GM12878 (cell line): ENCODE results near the gene REN. TPM values are rescaled to one million over a fixed set of nuclear protein-coding genes. Genes with fewer than 3 reads are reported as not detected.

Experiments used
- ATAC-seq: fragments of 200-7000 bp; cut with Tn5 transposase; 3 replicates; pipeline ENCODE4 v1.9.1; 2020; ENCODE audit warnings: mild to moderate bottlenecking, moderate library complexity
- BruUV-seq: library from RNA; stranded (reverse); fragments of 400-500 nt; replicated peaks from 2 replicates; lab custom pipeline; 2021; lab: Mats Ljungman, UMichigan
- CTCF ChIA-PET: fragments of 300-600 bp; sonication (Branson Sonifier 250); formaldehyde crosslinking; extraction: SDS; loops from one replicate; lab custom pipeline; 2021; ENCODE audit warnings: inconsistent platforms; lab: Yijun Ruan, JAX
- POLR2A ChIA-PET: fragments of 350-600 bp; formaldehyde crosslinking; extraction: SDS; loops from one replicate; lab custom pipeline; 2021; ENCODE audit warnings: inconsistent platforms; lab: Charles Lee
- RAD21 ChIA-PET: fragments of 300-600 bp; sonication (Branson Sonifier 250); formaldehyde crosslinking; loops from one replicate; lab custom pipeline; 2023; ENCODE audit warnings: antibody characterized with exemption; ENCODE audit not compliant: unreplicated experiment; lab: Charles Lee
- SMC1A ChIA-PET: fragments of 300-600 bp; sonication (Branson Sonifier 250); formaldehyde crosslinking; loops from one replicate; lab custom pipeline; 2023; ENCODE audit not compliant: unreplicated experiment, uncharacterized antibody; lab: Charles Lee
- DNase-seq: peaks from one replicate; pipeline ENCODE4 v3.0.0-alpha.2; 2011; ENCODE audit warnings: low read depth, low spot score
- FAIRE-seq: peaks from 3 replicates; lab custom pipeline; 2011; peaks lifted over from hg19 to GRCh38; lab: Jason Lieb, UNC
- H2AFZ ChIP-seq: 2 replicates; pipeline ENCODE4 v1.6.0; 2011; ENCODE audit warnings: low read depth, low read length, control low read depth; ENCODE audit not compliant: control insufficient read depth
- H3K27ac ChIP-seq: 2 replicates; pipeline ENCODE4 v1.5.1; 2011; ENCODE audit warnings: control low read depth; ENCODE audit not compliant: control insufficient read depth, insufficient read depth
- H3K27me3 ChIP-seq, 2 experiments: replicated peaks in 1 of 2; 2 replicates each; pipeline versions ENCODE4 v1.6.0 to v1.6.1; 2011; ENCODE audit warnings: low read length in 1 of 2; ENCODE audit not compliant: control insufficient read depth in 2 of 2, insufficient read depth in 2 of 2
- H3K36me3 ChIP-seq, 2 experiments: 2 replicates each; pipeline ENCODE4 v1.5.1; 2011; ENCODE audit warnings: low read length in 1 of 2; ENCODE audit not compliant: control insufficient read depth in 2 of 2, insufficient read depth in 2 of 2
- H3K4me1 ChIP-seq: 2 replicates; pipeline ENCODE4 v1.6.1; 2011; ENCODE audit warnings: mild to moderate bottlenecking, low read length, moderate library complexity, mixed read lengths; ENCODE audit not compliant: control insufficient read depth, insufficient read depth
- H3K4me2 ChIP-seq: 2 replicates; pipeline ENCODE4 v1.6.0; 2011; ENCODE audit warnings: control low read depth; ENCODE audit not compliant: control insufficient read depth, insufficient read depth
- H3K4me3 ChIP-seq: fragments of 200-600 bp; sonication (generic); 2 replicates; pipeline ENCODE4 v1.5.1; 2016
- H3K79me2 ChIP-seq: 2 replicates; pipeline ENCODE4 v1.6.0; 2011; ENCODE audit warnings: low read length; ENCODE audit not compliant: control insufficient read depth, insufficient read depth
- H3K9ac ChIP-seq: 2 replicates; pipeline ENCODE4 v1.8.0; 2011; ENCODE audit warnings: low read length, control low read depth, mixed read lengths; ENCODE audit not compliant: control insufficient read depth, insufficient read depth
- H3K9me3 ChIP-seq: replicated peaks from 3 replicates; pipeline ENCODE4 v1.5.1; 2011; ENCODE audit warnings: mild to moderate bottlenecking, low read length; ENCODE audit not compliant: control insufficient read depth, insufficient read depth
- H4K20me1 ChIP-seq: 2 replicates; pipeline ENCODE4 v1.6.0; 2011; ENCODE audit not compliant: control insufficient read depth, insufficient read depth
- ATF7 ChIP-seq: fragments of 450-650 bp; IDR thresholded peaks from 2 replicates; pipeline ENCODE4 v1.6.1; 2016; ENCODE audit warnings: low read depth, mild to moderate bottlenecking
- MEF2A ChIP-seq: IDR thresholded peaks from 2 replicates; pipeline ENCODE4 v1.6.1; 2011; ENCODE audit warnings: low read depth, mild to moderate bottlenecking, low read length, moderate library complexity; ENCODE audit not compliant: insufficient read depth
- MEF2B ChIP-seq: fragments of 450-650 bp; IDR thresholded peaks from 2 replicates; pipeline ENCODE4 v1.6.1; 2018; ENCODE audit warnings: mild to moderate bottlenecking, moderate library complexity; ENCODE audit not compliant: partially characterized antibody, poor library complexity, severe bottlenecking
- NR2C2 ChIP-seq: IDR thresholded peaks from 2 replicates; pipeline ENCODE4 v1.6.1; 2011; ENCODE audit warnings: borderline replicate concordance, low read depth; ENCODE audit not compliant: control insufficient read depth, insufficient read length
- NR2F1 ChIP-seq: fragments of 450-650 bp; conservative IDR thresholded peaks from 2 replicates; pipeline ENCODE4 v1.6.1; 2017; ENCODE audit warnings: mild to moderate bottlenecking
- NRF1 ChIP-seq: conservative IDR thresholded peaks from 2 replicates; pipeline ENCODE4 v1.6.1; 2011; ENCODE audit warnings: mild to moderate bottlenecking, low read depth, low read length, improper control_type of control experiment
- PML ChIP-seq: IDR thresholded peaks from 2 replicates; pipeline ENCODE4 v1.6.1; 2012; ENCODE audit warnings: low read length, inconsistent platforms
- SMAD1 ChIP-seq: fragments of 450-650 bp; IDR thresholded peaks from 2 replicates; pipeline ENCODE4 v1.6.1; 2018; ENCODE audit warnings: mild to moderate bottlenecking, low read depth; ENCODE audit not compliant: partially characterized antibody
- TCF12 ChIP-seq: IDR thresholded peaks from 2 replicates; pipeline ENCODE4 v1.6.1; 2011; ENCODE audit warnings: low read depth, mild to moderate bottlenecking, low read length
- TCF3 ChIP-seq: IDR thresholded peaks from 2 replicates; pipeline ENCODE4 v1.6.1; 2012; ENCODE audit warnings: low read depth, mild to moderate bottlenecking, low read length, borderline replicate concordance; ENCODE audit not compliant: insufficient read depth
- ZNF592 ChIP-seq: fragments of 450-650 bp; IDR thresholded peaks from 2 replicates; pipeline ENCODE4 v1.6.1; 2017; ENCODE audit warnings: mild to moderate bottlenecking, moderate library complexity
- WGBS: methylation state at CpG from one replicate; pipeline ENCODE4 v1.1.6; 2016; ENCODE audit warnings: low lambda C conversion rate; ENCODE audit not compliant: insufficient replicate concordance, insufficient coverage; ENCODE audit errors: missing lambda C conversion rate; 5-methylcytosine and 5-hydroxymethylcytosine counted together
- in situ Hi-C: fragments of 300-500 bp; cut with MboI; formaldehyde crosslinking; loops from 9 replicates; pipeline ENCODE4 v1.14.3; 2018; ENCODE audit warnings: mixed read lengths
- intact Hi-C: fragments of 100-400 bp; cut with micrococcal nuclease; formaldehyde crosslinking; loops from one replicate; pipeline ENCODE4 v1.14.2; 2022; ENCODE audit not compliant: unreplicated experiment
- polyA plus RNA-seq, 11 experiments: library from polyadenylated mRNA; depleted of rRNA in 4 of 11; unstranded in 6 of 11; stranded (reverse) in 5 of 11; fragments of >200 nt; fragmentation: Nextera tagmentation in 4 of 11; fragmentation: Illumina TruSeq in 1 of 11; extraction: Ambion mirVana in 4 of 11; extraction: Trizol in 1 of 11; gene quantifications; 1 replicate in 1 of 11; 2 replicates in 10 of 11; pipeline versions ENCODE4 v1.2.1 to v1.2.3, GENCODE V29; 2011 to 2016; ENCODE audit warnings: inconsistent platforms in 2 of 11, missing spikeins in 2 of 11, low read depth in 1 of 11
- total RNA-seq, 4 experiments: library from RNA; depleted of rRNA in 3 of 4; stranded (reverse); fragments of >200 nt in 3 of 4; fragmentation: Illumina TruSeq in 1 of 4; extraction: Trizol in 1 of 4; gene quantifications; 2 replicates each; pipeline versions ENCODE4 v1.2.1 to v1.2.3, GENCODE V29; 2013 to 2021

The REN gene
- total and polyA plus RNA-seq, 10 of the 15 experiments (the other 5 are each of a cell fraction or from before 2014, with no cell fraction given) = not detected

GRCh38 chr1:204139952-204140351 lies 26.2 kb downstream of the REN start:
- H3K27me3 ChIP-seq = peaks cover 0 to 5% of the 10 kb centered on the region in 2 experiments; a peak in 2 of 4 replicates
- no peaks in the 10 kb centered on the region for H3K9me3 ChIP-seq
- DNase-seq (no peak), FAIRE-seq (no peak), ATAC-seq (no peak)
- ChIA-PET CTCF (interaction anchor here (0.7 to 3.0 kb wide), 3 partner anchors 11 to 285 kb away, joined by 3 to 12 read pairs (median 4); no protein-coding TSS in a partner anchor), SMC1A (interaction anchor here (1.0 to 2.1 kb wide), 3 partner anchors 11 to 269 kb away, joined by 3 to 5 read pairs (median 4); no protein-coding TSS in a partner anchor), RAD21 (interaction anchor here (1.4 kb wide), 1 partner anchor 11 kb away, joined by 3 read pairs; no protein-coding TSS in a partner anchor), POLR2A (no interaction called here)
- no peak overlapping the region for H2AFZ ChIP-seq
- in situ Hi-C loops (no loop called here), intact Hi-C loops (no loop called here)
- 64% methylated on average over 6 of the region's 6 CpGs for WGBS
- no peaks in the 10 kb centered on the region for H3K79me2 ChIP-seq
- H3K27ac ChIP-seq = no peak overlapping the region
- no peaks in the 10 kb centered on the region for H4K20me1 ChIP-seq
- no peak overlapping the region for H3K9ac ChIP-seq
- H3K4me2 ChIP-seq = no peak overlapping the region
- no peaks in the 10 kb centered on the region for H3K4me1 ChIP-seq
- no peak for TF ChIP-seq NR2F1
- no peak for TF ChIP-seq NR2C2
- TF ChIP-seq ZNF592 = no peak
- no peak for TF ChIP-seq SMAD1
- no peak for TF ChIP-seq PML
- TF ChIP-seq TCF12 = no peak
- TF ChIP-seq NRF1 = no peak
- TF ChIP-seq MEF2B = no peak
- no peak for TF ChIP-seq ATF7
- no peak for TF ChIP-seq MEF2A
- no peak for TF ChIP-seq TCF3
- no peaks in the 10 kb centered on the region for H3K36me3 ChIP-seq
- no peak overlapping the region for H3K4me3 ChIP-seq
- BruUV-seq = no TSS peak
